Measurements from ENCODE around the gene SRGAP1.
A peak's percentile ranks its signal among the peaks of the same experiment; 100 is the strongest.
"Not testable (repeated sequence)": the region's sequence is repeated elsewhere in the genome, so short reads cannot be mapped to it uniquely, and the experiment has no call there.

The SRGAP1 gene

DNA sequence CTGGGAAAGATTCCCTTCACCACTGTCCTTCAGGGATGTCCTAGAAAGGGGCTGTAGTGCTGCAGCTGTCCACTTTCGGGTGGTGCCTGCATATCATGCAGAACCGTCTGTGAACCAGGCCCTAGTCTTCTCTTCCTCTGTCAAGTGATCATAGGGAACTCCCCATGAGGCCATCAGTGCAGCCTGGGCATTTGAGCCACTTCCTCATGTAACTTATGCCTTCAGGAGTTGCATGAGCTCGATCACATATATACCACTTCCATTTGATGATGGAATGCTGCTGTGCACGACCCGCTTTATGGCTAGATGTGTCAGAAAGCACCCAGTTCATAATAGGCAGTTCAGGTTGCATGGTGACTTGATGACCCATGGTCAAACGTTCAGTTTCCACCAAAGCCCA, 287.0 kb downstream of the SRGAP1 start:
- DNase-seq: not testable (repeated sequence)

DNA sequence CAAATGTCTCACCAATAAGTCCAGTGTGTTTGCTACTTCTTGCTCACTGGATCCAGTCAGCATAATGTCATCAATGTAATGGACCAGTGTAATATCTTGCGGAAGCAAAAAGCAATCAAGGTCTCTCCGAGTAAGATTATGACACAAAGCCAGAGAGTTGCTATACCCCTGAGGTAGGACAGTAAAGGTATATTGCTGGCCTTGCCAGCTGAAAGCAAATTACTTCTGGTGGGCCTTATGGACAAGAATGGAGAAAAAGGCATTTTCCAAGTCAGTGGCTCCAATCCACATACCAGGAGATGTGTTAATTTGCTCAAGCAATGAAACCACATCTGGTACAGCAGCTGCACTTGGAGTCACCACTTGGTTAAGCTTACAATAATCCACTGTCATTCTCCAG, 288.2 kb downstream of the SRGAP1 start:
- DNase-seq: not testable (repeated sequence)

DNA sequence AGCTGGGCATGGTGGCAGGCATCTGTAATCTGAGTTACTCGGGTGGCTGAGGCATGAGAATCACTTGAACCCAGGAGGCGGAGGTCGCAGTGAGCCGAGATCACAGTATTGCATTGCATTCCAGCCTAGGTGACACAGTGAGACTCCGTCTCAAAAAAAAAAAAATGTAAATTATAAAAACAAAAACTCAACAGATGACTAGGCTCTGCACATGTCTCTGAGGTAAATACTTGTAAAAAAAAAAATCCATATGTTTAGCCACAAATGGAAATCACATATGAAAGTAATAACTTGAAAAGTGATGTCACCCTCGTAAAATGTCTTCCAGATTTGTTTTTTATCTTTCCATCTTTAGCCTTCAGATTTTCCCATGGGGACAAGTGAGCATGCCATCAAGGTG, 292.6 kb downstream of the SRGAP1 start:
- no peak for DNase-seq

DNA sequence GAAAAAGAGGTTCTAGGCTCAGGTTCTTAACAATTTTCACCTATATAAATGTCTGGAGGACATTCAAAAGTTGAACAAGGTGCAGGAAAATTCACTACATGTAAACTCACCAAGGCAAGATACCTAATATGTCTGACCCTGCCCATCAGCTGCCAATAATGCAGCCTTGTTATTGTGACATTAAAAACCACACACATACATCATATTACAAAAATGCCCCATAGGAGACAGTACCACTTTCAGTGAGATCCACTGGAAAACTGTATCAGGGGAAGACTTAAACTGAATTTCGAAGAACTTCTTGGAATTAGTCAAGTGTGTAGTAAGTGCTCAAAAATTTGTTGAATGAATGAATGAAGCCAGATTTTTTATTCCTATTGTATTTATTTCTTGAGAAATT, 294.5 kb downstream of the SRGAP1 start:
- DNase-seq: no peak

DNA sequence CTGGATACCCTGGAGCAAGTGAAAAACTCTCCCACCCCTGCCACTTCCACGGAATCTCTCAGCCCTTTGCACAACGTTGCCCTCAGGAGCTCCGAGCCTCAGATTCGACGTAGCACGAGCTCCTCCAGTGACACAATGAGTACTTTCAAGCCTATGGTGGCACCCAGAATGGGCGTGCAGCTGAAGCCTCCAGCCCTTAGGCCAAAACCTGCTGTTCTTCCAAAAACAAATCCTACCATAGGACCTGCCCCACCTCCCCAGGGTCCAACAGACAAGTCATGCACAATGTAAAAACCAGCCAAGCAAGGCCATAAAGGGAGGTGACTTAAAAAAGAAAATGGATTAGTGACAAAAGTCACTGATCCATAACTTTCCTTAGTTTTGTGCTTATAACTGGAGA, 297.9 kb downstream of the SRGAP1 start:
- no peak for DNase-seq

DNA sequence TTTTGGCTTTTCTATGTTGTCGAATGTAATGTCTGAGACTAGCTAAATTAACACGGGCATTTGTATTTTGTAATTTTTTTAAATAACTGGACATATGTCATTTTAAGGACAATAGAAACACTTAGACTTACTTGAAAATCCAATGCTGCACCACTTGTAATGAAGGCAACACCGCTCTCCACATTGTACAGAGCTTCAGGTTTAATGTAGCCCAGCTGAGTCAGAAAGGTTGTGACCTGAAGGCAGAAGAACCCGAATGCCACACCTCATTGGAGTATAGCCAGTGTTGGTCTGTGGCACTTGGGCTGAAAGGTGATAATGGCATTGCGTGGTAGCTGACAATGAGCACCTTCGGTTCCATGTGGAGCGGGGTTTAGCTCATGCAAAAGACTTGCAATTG, 298.3 kb downstream of the SRGAP1 start:
- DNase-seq: no peak

DNA sequence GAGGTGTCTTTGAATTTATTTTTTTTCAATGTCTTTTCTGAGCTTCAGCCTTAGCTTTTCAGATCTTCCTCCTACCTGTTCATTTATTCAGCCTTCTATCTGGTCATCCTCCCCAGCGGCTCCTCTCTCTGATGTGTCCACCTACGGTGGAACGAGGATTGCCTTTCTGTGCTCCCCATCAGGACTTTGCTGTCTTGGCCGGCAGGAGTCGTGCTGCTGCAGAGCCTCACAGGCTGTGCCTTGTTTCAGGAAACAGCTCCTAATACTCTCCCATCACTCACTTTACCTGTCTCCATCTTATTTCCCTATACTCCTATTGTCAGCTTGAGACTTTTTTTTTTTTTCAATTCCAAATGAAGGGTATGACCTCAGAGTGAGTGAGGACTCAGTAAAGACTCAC, 300.7 kb downstream of the SRGAP1 start:
- no peak for DNase-seq

DNA sequence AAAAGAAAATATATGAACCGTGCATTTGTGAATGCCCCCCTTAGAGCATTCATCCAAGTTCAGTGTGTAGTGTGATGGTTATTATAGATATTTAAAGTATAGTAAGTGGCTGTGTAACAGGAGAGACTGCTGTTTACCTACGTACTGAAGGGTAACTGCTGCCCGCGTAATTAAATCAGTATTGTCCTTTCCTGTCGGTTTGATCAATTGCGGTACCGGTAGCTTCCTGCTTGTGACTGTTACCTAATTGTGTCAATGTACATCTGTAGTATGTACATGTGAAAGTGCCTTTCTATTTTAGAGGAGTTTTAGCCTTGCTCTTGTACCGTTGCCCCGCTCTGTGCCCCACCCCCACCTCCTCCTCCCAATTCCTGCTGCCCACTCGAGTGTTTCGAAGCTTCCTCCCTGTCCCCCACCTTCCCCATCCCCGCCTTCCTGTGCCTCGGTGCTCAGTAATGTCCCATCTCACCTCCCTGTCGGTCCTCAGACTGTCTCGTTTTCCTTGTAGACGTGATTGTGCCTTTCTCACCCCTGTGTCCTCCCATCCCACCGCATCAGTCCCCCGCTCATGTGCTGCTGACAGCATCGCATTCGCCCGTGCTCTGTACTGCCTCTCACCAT, 302.6 kb downstream of the SRGAP1 start:
- no peak for DNase-seq

DNA sequence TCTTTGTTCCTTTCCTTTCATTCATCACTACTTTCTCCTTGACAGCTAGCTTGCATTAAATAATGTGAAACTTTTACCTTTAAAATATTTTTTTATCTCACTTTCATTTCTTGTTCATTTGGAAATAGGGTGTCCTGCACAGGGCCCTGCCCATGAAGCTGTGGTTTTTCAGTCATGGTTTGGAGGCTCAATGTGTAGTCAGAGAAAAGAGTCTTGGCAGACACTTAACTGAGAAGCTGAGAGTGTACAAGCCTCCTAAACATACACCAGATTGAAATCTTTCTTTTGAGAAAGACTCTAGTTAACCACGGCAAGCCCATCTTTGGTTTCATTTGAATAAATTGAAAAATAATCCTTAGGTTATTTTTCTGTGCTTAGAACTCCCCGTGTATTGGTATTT, 303.4 kb downstream of the SRGAP1 start:
- no peak for DNase-seq

DNA sequence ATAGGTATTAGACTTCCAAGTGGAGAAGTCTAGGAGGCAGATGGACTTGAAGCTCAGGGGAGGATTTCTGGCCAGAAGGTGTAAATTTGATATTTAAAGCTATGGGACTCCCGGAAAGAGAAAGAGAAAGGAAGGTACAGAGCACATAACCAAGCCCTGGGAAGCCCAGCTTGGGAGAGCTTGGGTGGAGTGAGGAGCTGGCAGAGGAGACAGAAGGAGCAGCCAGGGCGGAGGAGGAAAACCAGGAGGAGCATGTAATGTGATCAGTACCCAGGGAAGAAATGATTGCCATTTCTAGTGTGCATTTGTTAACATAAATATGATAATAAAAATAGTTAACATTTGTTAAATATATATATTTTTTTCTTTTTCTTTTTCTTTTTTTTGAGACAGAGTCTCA, 310.2 kb downstream of the SRGAP1 start:
- no peak for DNase-seq

DNA sequence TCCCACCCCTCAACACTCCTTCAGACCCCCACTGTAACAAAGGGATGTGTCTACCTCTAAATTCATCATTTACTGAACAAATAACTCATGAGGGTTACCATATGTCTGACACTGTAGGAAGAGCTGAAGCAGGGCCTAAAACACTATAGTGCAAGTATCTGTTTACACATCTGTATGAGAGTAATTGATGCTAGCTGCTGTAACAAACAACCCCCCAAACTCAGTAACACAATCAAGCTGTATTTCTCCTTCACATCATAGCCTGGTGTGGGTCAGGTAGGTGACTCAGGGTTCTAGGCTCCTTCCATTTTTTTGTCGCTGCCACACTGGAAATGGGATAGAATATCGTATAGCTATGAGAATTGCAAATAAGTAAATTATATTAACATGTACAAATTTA, 312.6 kb downstream of the SRGAP1 start:
- DNase-seq: no peak

DNA sequence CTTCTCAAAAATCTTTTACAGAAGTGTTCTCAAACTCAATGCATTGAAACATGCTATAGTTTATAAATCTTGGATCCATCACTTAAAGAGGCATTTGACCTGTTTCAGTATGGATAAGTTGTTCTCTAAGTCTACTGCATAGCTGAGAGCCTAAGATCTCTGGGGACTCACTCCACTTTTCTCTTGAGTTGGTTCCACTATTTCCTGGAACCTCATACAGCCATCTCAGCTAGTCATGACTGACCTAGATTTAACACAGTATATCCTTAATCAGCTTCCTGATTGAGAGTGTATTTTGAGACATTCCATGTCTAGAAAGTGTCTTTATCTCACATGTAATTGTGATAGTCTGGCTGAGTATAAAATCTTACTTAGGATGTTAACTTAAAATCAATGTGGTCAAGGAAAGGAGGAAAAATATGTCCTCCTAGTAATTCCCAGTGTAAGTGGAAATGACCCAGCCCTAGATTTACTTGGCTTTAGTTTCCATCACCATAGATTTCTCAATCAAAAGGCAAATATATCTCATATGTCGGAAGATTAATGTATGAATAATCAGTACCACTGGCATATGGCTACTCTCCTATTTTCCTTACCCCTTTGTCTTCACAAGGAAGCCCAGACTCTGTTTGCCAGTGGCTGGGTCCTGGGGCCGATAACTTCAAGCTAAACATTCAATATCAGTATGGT, 315.7 kb downstream of the SRGAP1 start:
- DNase-seq: no peak

DNA sequence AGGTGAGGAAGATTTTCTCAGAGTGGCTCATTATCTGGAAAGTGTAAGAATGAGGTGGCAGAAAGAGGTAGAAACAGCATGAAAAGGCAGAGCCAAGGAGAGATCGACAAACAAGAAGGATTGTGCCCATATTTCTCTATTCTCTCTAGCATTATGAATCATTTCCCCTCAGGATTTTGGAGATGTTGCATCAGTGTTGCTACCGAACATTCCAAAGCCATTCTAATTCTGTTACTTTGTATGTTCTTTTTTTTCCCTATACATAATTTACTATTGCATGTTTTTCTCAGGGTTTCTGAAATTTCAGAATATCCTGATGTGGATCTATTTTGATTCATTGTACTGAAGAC, 316.2 kb downstream of the SRGAP1 start:
- DNase-seq: no peak

DNA sequence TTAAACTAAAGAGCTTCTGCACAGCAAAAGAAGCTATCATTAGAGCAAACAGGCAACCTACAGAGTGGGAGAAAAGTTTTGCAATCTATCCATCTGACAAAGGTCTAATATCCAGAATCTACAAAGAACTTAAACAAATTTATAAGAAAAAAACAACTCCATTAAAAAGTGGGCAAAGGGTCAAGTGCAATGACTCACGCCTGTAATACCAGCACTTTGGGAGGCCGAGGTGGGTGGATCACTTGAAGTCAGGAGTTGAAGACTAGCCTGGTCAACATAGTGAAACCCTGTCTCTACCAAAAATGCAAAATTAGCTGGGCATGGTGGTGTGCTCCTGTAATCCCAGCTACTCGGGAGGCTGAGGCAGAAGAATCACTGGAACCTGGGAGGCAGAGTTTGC, 322.1 kb downstream of the SRGAP1 start:
- not testable (repeated sequence) for DNase-seq

DNA sequence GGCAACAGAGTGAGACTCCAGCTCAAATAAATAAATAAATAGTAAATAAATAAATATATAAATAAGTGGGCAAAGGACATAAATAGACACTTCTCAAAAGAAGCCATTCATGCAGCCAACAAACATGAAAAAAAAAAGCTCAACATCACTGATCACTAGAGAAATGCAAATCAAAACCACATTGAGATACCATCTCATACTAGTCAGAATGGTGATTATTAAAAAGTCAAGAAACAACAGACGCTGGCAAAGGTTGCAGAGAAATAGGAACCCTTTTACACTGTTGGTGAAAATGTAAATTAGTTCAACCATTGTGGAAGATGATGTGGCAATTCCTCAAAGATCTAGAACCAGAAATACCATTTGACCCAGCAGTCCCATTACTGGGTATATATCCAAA, 322.5 kb downstream of the SRGAP1 start:
- not testable (repeated sequence) for DNase-seq

DNA sequence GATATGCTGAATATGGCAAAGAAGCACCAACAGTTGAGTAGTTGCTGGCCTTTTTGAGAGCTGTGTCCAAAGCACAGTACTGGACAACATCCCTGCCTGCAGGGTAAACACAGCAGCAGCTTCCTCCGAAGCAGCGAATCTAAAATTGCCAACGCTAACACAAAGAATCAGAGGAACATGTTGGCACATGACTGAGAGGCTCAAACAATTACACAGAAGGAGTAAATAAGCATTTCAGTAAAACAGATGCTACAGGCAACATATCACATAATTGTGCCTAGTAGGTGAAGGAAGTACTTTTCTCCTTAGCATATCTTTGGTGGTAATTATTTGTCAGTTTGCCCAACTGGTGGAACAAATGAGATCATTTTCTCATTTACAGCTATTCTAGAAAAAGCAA, 325.5 kb downstream of the SRGAP1 start:
- no peak for DNase-seq

DNA sequence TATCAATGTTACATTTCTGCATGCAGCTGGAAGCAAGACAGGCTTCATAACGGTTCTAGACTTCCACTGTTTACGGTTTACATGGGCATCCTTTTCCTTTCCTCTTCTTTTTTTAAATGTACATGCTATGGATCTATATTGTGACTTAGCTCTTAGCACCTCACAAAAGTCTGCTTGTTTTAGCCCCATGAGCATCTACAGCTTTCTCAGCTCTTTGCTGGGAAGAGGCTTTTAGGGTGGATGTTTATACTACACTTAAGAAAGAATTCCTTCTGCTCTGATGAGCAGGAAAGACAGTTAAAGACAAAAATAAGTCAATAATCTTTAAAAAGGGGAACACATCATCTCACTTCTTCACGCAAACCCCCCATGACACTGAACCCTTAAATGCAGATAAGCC, 326.2 kb downstream of the SRGAP1 start:
- DNase-seq: no peak

DNA sequence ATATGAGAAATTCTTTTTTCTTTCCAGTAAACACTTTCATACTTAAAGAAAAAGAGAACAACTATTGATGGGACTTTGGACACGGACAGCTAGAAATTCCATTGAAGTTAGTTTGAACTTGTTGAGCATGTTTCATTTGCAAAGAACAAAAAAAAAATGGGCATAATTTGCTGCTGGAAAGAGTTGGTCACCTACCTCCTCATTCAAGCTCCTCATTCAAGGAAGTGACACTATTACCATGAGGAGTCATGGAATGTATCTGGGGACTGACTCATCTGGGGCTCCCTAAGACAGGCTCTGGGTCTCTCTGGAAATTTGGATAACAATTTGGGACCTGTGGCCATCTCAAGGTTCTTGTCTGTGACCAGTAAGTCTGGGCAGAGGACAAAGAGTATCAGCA, 327.2 kb downstream of the SRGAP1 start:
- DNase-seq: peak; percentile 62 to 79

DNA sequence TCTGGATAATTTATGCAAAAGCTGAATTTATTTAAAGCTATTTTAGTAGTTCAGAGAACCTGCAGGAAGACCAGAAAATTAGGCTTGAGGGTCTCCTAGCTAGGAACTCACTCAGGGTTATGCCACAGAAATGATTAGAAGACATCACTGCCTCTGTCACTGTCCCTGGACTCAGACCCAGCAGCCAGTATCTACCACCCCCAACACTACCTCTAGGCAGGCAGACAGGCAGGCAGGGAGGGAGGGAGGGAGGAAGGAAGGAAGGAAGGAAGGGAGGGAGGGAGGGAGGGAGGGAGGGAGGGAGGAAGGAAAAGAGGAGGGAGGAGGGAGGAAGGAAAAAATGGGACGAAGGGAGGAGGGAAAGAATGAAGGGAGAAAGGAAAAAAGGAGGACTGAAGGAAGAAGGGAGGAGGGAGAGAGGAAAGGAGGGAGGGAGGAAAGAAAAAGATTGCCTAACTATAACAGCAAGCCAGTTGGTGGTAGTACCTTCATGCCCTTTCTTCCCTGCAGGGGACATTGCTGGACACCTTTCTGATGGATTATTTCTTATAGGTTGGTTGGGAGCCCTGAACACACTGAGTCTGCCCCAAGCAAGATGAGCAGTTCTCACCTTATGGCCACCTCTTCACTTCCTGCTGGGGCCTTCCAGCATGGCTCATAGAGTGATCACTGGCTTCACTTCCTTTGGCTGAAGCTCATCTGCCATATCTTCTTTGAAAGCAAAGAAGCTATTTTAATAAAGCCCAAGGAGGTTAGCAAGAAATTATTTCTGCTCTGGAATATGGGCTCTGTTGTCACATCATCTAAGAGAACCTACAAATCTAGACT, 327.9 kb downstream of the SRGAP1 start:
- DNase-seq: no peak

DNA sequence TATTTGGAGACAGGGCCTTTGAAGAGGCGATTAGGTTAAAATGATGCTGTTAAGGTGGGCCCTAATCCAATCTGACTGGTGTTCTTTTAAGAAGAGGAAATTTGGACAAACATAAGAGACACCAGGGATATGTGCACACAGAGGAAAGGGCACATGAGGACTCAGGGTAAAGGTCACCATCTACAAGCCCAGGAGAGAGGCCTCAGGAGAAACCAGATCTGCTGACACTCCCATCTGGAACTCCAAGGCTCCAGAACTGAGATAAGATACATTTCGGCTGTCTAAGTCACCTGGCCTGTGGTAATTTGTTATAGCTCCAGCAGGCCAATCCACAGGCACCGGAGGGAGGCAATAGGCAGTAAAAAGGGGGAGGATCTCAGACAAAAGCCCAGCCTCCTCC, 329.0 kb downstream of the SRGAP1 start:
- no peak for DNase-seq

DNA sequence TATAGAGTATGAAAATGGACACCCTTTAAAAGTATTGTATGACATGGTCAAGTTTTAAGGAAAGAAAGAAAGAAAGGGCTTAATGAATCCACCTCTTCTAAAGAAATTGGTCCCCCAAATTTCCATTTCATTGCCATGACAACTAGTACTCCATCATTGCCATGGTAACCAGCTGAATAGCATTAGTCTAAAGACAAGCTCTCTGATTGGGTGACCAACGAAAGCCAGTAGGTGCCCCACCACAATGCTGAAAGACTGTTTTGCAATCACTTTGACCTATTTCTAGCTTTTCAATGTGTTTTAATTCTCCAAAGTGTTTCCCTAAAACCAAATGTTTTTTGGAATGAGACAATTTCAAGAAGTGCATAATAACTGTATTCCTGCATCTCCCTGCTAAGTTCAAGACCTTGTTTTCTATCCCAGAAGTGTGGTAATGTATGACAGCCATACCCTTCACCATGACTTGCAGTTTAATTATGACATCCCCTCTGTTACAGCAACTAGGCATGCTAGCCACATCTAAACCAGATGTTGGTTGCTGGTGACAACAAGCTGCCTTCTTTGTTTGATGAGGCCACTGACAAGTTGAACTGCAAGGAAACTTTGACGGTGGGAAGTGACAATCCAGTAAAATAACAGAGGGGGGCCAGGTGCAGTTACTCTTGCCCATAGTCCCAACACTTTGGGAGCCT, 330.9 kb downstream of the SRGAP1 start:
- DNase-seq: no peak

DNA sequence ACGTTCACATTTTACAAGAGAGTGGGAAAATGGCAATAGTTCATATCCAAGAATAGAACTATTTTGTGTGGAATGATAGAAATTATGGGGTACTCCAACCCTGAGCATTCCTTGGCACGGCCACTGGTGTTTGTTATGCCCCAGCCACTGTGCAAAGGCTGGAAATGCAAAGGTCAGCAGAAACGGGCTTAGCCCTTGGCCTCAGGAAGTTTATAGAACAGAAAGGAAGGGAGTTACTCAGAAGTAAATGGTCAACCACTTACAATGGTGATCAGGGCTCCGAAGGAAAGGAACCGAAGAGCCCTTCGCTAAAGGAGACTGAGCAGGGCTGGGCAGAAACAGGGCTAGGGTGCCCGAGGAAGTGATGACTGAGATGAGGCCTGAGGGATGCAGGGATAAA, 332.5 kb downstream of the SRGAP1 start:
- no peak for DNase-seq

DNA sequence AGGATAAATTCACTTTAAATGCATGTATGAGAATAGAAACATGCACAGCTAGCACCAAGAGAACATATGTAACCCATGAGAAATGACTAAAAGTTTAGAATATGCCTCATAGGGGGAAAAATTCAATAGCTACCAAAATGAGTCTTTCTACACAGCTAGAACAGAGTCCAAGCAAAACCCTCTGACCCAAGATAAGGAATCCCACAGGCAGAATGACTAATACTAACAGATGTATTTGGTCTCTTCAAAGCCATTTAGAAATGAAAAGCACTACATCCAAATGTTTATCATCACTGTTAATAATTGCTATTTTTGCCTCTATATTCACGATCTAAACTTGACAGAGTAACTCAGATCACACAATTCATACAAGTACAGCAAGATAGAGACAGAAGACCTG, 333.6 kb downstream of the SRGAP1 start:
- no peak for DNase-seq

DNA sequence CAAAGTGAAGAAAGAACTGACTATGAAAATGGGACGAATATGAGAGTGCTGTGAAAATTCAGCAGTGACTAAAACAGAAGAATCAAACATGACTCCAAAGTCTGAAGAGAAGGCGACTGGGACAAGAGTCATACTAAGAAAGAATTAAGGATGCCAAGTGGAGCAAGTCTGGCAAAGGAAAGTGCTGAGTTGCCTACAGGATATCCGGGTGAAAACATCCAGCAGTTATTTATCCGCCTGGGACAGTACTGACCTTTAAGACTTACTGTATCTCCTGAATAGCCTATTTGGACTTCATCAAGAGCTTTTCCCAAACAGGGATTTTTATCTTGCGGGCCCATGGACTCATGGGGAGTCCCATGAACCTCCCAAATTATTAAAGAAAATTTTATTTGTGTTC, 336.5 kb downstream of the SRGAP1 start:
- DNase-seq: peak in 1 of 2 experiments; percentile 86
